Hematopoietic multipotent progenitor cell treated with erythropoietin and hydrocortisone succinate and interleukin-3 and kit ligand, for 17 days (in vitro differentiated cells): ENCODE data around the gene WARS2.
"Not testable (repeated sequence)": the region's sequence is repeated elsewhere in the genome, so short reads cannot be mapped to it uniquely, and the experiment has no call there.

Source experiments
- DNase-seq: peaks from one replicate; pipeline ENCODE4 v3.0.0-alpha.2; 2015; ENCODE audit warnings: low spot score

The WARS2 gene

GRCh38 chr1:119139403-119139802, 1.1 kb downstream of the WARS2 start:
- DNase-seq = no peak

DNA sequence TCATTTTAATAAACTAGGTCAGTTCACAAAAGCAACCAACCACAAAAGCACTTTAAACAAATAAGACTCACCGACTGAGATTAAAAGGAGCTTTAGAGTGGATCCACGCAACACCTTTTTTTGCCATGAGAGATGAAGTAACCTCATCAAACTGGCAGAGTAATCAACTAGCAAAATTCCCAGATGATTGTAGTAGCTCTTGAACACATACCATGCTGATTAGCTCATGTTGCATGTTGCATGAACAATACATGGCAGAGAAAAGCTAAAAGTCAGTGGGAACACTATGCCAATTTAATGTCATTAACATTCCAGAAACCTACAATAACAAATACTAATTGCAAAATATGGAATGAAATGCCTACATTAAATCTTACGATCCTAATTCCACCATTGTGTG, 4.1 kb downstream of the WARS2 start:
- no peak for DNase-seq

DNA sequence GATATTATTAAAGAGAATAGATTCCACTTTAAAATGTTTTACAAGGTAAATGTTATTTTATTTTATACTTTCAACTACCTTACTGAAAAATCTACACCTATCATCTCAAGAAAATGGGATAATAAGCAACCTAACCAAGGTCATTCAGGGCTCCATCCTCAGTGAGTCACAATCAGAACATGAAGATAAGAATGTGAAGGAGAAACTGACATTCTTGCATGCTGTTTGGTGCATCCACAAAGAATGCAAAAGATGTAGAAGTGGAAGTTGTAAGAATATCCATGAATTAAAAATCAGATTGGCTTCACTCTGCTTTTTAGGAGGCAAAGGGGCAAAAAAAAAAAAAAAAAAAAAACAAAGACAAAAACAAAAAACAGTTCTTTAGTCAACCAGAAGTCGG, 6.5 kb downstream of the WARS2 start:
- no peak for DNase-seq

- no peak for DNase-seq
These were observed 8.3 kb downstream of the WARS2 start for GRCh38 chr1:119132179-119132578.

GRCh38 chr1:119125874-119126273, 14.6 kb downstream of the WARS2 start:
- no peak for DNase-seq

DNA sequence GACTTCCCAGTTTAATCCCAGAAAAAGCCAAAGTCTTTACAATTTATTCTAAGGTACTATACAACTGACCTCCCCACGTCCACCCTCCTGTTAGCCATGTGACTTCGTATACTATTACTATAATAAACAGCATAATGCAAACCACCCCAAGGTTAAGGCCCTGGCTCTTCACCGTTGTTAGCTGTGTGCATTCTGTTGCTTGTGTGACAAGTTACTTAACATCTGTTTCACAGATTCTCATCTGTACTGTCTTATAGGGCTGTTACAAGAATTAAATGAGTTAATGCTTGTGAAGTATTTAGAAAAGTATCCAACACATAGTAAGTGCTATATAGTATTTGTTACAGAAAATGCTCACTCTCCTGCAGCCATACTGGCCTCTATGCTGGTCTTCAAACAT, 15.7 kb downstream of the WARS2 start:
- DNase-seq = no peak

- not testable (repeated sequence) for DNase-seq
These were observed 18.6 kb downstream of the WARS2 start for GRCh38 chr1:119121872-119122271.

- no peak for DNase-seq
These were observed 23.7 kb downstream of the WARS2 start for GRCh38 chr1:119116725-119117124.

DNA sequence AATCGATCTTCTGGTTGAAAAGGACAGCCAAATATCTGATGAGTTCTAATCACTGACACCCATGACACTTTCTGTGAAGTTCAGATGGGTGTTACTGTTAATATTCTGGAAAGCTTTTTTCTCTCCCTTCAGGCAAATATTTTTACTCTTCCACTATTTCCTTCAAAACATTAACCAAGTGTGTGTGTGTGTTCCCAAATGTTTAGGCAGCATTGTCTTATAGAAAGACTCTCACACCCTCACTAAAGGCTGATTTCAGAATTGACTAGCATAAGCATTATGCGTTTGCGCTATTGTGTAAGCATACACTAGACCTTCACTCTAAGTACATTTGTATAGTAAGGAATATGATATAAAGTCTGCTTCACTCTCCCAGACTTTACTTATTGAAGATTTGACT, 24.7 kb downstream of the WARS2 start:
- no peak for DNase-seq

DNA sequence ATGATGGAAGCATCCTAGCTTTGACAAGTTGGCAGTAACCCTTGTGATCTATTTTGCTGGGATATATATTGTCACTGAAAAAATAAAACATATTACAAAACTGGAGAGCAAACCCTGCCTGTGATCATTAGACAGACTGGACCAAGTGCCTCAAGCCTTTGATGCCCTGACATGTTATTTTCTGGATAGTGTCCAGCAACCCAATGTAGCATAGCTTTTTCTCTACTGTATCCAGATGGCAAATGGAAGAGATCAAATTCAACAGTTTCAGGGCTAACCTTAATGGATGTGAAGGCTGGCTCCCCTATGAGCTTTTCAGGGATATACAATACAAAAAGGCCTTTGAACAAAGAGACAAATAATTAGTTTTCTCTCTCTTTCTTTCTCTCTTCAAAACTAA, 25.1 kb downstream of the WARS2 start:
- no peak for DNase-seq

GRCh38 chr1:119114786-119115185, 25.7 kb downstream of the WARS2 start:
- no peak for DNase-seq

DNA sequence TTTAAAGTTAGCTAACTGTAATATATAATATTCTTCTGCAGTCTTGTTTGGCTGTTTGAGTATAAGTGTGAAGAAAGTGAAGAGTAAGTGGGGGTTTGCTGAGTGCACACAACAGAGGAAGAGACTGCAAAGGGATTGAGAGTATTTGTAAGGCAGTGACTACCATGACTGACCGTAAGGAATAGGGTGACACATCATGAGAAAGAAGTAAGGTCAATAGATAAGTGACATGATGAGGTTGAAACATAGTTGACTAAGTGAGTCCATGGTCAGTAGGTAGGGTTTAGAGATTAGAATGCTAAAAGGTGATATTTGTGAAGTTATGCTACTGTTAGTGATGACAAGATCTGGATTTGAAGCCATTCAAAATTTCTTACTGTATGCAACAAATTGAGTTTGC, 27.7 kb downstream of the WARS2 start:
- no peak for DNase-seq

GRCh38 chr1:119112244-119112643, 28.2 kb downstream of the WARS2 start:
- no peak for DNase-seq

GRCh38 chr1:119108988-119109387, 31.5 kb downstream of the WARS2 start:
- DNase-seq = no peak

DNA sequence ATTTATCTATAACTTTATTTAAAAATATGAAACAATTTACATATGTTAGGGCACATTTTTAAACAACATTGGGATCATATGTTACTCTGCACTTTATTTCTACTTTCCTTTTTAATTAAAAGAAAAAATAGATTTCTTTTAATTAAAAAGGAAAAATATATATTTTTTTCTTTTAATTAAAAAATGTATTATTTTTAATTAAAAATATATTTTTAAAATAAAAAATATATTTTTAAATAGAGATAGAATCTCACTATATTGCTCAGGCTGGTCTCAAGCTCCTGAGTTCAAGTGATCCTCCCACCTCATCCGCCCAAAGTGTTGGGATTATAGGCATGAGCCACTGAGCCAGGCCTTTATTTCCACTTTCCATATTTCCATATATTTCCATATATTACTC, 36.7 kb downstream of the WARS2 start:
- no peak for DNase-seq

GRCh38 chr1:119102051-119102450, 38.4 kb downstream of the WARS2 start:
- DNase-seq = no peak

- no peak for DNase-seq
These were observed 38.9 kb downstream of the WARS2 start for GRCh38 chr1:119101563-119101962.

GRCh38 chr1:119099775-119100174, 40.7 kb downstream of the WARS2 start:
- no peak for DNase-seq

DNA sequence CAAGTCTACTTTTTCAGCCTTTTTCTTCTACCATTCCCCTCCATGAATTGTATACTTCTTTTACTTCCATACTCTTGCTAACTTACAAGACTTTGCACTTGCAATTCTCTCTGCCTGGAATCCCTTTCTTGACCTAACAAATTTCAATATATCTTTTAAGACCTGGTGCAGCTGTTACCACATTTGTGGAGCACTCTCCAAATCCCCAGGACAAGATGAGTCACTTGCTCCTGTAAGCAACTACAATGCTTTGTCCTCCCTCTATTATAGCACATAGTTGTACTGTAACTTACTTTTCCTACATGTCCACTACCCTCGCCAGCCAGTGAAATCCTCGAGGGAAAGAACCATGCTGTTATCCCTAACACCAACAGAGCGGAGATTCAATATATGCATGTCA, 43.1 kb downstream of the WARS2 start:
- DNase-seq = no peak

DNA sequence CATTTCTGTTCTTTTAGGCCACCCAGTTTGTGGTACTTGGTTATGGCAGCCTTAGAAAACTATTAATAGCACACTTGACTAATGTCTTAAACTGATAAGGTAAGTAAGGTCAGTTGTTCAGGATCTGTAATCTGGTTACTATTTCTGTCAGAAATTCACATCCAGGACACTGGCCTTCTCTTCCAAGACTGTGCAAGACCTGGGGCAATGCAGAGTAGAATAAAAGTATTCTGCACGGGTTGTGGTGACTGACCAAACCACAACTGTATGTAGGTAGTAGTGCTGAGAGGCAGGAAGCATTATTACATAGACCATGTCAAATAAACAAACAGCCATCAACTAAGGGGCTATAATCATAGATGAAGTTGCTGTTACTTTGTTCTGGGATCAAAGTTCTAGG, 46.7 kb downstream of the WARS2 start:
- no peak for DNase-seq

DNA sequence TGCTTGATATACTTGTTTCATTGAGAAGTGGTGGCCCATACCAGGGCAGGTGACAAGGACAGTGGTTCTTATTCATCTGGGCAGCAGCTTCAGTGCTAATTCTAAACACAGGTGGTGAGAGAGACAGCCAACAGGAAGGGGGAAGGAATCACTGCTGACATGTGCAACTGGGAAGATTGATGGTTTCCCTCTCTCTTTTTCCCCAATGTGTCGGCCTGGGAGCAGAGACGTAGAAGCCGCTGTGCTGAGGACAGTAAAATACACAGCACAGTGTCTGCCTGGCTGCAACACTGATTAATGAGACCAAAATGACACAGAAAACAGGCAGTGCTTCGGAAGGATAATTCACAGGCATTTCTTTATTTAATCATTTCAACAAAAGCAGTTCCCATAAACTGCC, 48.8 kb downstream of the WARS2 start:
- no peak for DNase-seq

DNA sequence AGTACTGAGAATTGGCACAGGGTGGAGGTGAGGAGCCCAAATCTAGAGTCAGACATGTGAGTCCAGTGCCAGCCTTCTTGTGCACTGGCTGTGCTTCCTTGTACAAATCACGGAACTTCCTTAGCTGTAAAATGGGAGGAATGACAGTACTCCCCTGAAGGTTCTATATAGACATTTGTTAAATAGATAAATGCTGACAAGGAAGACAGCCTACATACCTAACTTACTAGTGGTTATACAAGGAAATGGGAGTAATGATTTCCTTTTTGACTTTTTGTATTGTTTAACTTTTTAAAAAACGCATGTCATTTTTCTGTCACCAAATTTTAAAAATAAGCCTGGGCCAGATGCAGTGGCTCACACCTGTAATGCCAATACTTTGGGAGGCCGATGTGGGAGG, 50.2 kb downstream of the WARS2 start:
- DNase-seq = no peak

GRCh38 chr1:119086830-119087229, 53.6 kb downstream of the WARS2 start:
- no peak for DNase-seq

GRCh38 chr1:119084798-119085197, 55.7 kb downstream of the WARS2 start:
- no peak for DNase-seq

DNA sequence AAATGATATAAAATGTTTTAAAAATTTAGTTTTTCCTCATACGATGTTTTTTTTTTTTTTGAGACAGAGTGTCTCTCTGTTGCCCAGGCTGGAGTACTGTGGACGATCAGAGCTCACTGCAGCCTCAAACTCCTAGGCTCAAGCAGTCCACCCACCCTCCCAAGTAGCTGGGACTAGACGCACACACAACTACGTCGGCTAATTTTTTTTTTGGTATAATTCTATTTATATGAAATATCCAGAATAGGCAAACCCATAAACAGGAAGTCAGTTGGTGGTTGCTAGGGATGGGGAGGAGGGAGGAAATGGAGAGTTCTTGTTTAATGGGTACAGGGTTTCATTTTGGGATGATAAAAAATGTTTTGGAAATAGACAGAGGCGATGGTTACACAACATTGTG, 56.5 kb downstream of the WARS2 start:
- DNase-seq = no peak
